Suprapubic skin (tissue), 3 donors: ENCODE data around the gene FSTL4.

Experiments used
- POLR2AphosphoS5 ChIP-seq, 3 donors: sonication (generic); formaldehyde crosslinking; IDR thresholded peaks; one replicate each; pipeline ENCODE4 v1.6.1; 2017; ENCODE audit warnings: antibody characterized with exemption in 3 of 3
- TF ChIP-seq, protein P1 (sequence below), 2 donors: fragments of 200-600 bp in 1 of 2; fragments of 450-650 bp in 1 of 2; sonication (generic) in 1 of 2; IDR thresholded peaks; one replicate each; pipeline ENCODE4 v1.5.1; 2016 to 2019; ENCODE audit warnings: antibody characterized with exemption in 2 of 2, mild to moderate bottlenecking in 1 of 2, moderate library complexity in 1 of 2

DNA sequence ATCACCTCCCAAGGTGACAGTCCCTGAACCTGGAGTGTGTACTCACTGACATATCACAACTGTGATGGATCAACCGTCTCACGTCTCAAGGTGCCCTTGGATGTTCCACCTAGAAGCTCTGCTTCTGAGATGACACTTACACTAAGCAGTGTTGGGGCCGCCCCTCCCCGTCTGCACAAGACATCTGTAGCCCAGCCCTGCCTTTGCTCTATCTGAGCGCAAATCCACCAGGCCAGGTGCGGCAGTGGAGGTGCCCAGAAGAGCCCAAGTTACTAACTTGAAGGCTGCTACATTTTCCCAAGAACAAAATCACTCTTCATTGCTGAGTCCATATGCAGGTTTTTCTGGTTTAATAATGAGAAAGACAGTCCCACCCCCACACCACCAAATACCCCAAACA is 148.3 kb downstream of the FSTL4 start:
- TF ChIP-seq POLR2AphosphoS5 (IDR thresholded peaks at IDR 0.05), result no peak
- TF ChIP-seq, protein P1, sequence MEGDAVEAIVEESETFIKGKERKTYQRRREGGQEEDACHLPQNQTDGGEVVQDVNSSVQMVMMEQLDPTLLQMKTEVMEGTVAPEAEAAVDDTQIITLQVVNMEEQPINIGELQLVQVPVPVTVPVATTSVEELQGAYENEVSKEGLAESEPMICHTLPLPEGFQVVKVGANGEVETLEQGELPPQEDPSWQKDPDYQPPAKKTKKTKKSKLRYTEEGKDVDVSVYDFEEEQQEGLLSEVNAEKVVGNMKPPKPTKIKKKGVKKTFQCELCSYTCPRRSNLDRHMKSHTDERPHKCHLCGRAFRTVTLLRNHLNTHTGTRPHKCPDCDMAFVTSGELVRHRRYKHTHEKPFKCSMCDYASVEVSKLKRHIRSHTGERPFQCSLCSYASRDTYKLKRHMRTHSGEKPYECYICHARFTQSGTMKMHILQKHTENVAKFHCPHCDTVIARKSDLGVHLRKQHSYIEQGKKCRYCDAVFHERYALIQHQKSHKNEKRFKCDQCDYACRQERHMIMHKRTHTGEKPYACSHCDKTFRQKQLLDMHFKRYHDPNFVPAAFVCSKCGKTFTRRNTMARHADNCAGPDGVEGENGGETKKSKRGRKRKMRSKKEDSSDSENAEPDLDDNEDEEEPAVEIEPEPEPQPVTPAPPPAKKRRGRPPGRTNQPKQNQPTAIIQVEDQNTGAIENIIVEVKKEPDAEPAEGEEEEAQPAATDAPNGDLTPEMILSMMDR (IDR thresholded peaks at IDR 0.05), result no peak
